Measurements from ENCODE around the gene MDK.

Gene MDK

GRCh38 chr11:46407635-46408034 is 26.2 kb downstream of the MDK start:
- no peak for DNase-seq

- DNase-seq = no peak
Measured at GRCh38 chr11:46408407-46408986, 27.0 kb downstream of the MDK start.

GRCh38 chr11:46410021-46410420 is 28.6 kb downstream of the MDK start:
- DNase-seq = no peak

- DNase-seq = no peak
Measured at GRCh38 chr11:46413760-46414465, 32.4 kb downstream of the MDK start.

GRCh38 chr11:46414466-46414796 is 33.0 kb downstream of the MDK start:
- DNase-seq = no peak

- DNase-seq = no peak
Measured at GRCh38 chr11:46414879-46415278, 33.4 kb downstream of the MDK start.

GRCh38 chr11:46417711-46418110 is 36.2 kb downstream of the MDK start:
- DNase-seq = no peak

- DNase-seq = no peak
Measured at GRCh38 chr11:46418751-46419150, 37.3 kb downstream of the MDK start.

GRCh38 chr11:46420513-46420912 is 39.0 kb downstream of the MDK start:
- DNase-seq = no peak

- no peak for DNase-seq
Measured at GRCh38 chr11:46421257-46421880, 39.9 kb downstream of the MDK start.

GRCh38 chr11:46422588-46422987 is 41.1 kb downstream of the MDK start:
- no peak for DNase-seq

- no peak for DNase-seq
Measured at GRCh38 chr11:46426233-46426991, 44.9 kb downstream of the MDK start.

GRCh38 chr11:46427364-46427763 is 45.9 kb downstream of the MDK start:
- DNase-seq = no peak

- DNase-seq = no peak
Measured at GRCh38 chr11:46429717-46430116, 48.2 kb downstream of the MDK start.

- DNase-seq = no peak
Measured at GRCh38 chr11:46431211-46431610, 49.7 kb downstream of the MDK start.
